HepG2 (cell line): ENCODE results near the gene STXBP4. TPM values are rescaled to one million over a fixed set of nuclear protein-coding genes. Genes with fewer than 3 reads are reported as not detected.

Experiments
- AGO2 ChIP-seq: fragments of 200-400 bp; formaldehyde crosslinking; optimal IDR thresholded peaks from 2 replicates; pipeline ENCODE3; 2017; ENCODE audit warnings: mild to moderate bottlenecking, low read depth, low read length, moderate library complexity
- HES4 ChIP-seq: sonication (generic); formaldehyde crosslinking; IDR thresholded peaks from 2 replicates; pipeline ENCODE4 v1.9.0; 2021; ENCODE audit warnings: mild to moderate bottlenecking, missing genetic modification reagents, borderline replicate concordance
- KLF15 ChIP-seq: sonication (generic); formaldehyde crosslinking; IDR thresholded peaks from 2 replicates; pipeline ENCODE4 v1.8.1; 2023; ENCODE audit warnings: borderline replicate concordance, mild to moderate bottlenecking, inconsistent platforms, missing genetic modification reagents, mixed read lengths
- RCOR2 ChIP-seq: IDR thresholded peaks from 2 replicates; pipeline ENCODE4 v1.6.1; 2016; ENCODE audit warnings: missing biosample characterization, missing genetic modification reagents
- SOX5 ChIP-seq: IDR thresholded peaks from 2 replicates; pipeline ENCODE4 v1.6.1; 2016; ENCODE audit warnings: borderline replicate concordance
- TOPORS ChIP-seq: sonication (generic); formaldehyde crosslinking; IDR thresholded peaks from 2 replicates; pipeline ENCODE4 v1.8.0; 2023; ENCODE audit warnings: mild to moderate bottlenecking, missing genetic modification reagents
- ZBTB34 ChIP-seq: sonication (generic); formaldehyde crosslinking; IDR thresholded peaks from 2 replicates; pipeline ENCODE4 v1.8.0; 2022; ENCODE audit warnings: mild to moderate bottlenecking, missing genetic modification reagents
- ZBTB43 ChIP-seq: sonication (generic); formaldehyde crosslinking; conservative IDR thresholded peaks from 2 replicates; pipeline ENCODE4 v1.4.0; 2020; ENCODE audit warnings: missing genetic modification reagents
- ZNF232 ChIP-seq: sonication (generic); formaldehyde crosslinking; IDR thresholded peaks from 2 replicates; pipeline ENCODE4 v1.4.0; 2020; ENCODE audit warnings: missing genetic modification reagents, borderline replicate concordance
- ZNF558 ChIP-seq: sonication (generic); formaldehyde crosslinking; IDR thresholded peaks from 2 replicates; pipeline ENCODE4 v1.9.0; 2022; ENCODE audit warnings: mild to moderate bottlenecking, missing genetic modification reagents, borderline replicate concordance
- ZNF563 ChIP-seq: sonication (generic); formaldehyde crosslinking; IDR thresholded peaks from 2 replicates; pipeline ENCODE4 v1.8.0; 2022; ENCODE audit warnings: mild to moderate bottlenecking, moderate library complexity, missing genetic modification reagents
- ZNF691 ChIP-seq: sonication (generic); formaldehyde crosslinking; IDR thresholded peaks from 2 replicates; pipeline ENCODE4 v1.4.0; 2020; ENCODE audit warnings: missing genetic modification reagents, low read depth, mild to moderate bottlenecking, borderline replicate concordance
- ZNF709 ChIP-seq: sonication (generic); formaldehyde crosslinking; IDR thresholded peaks from 2 replicates; pipeline ENCODE4 v1.5.0; 2020; ENCODE audit warnings: mild to moderate bottlenecking, missing genetic modification reagents
- ZSCAN21 ChIP-seq: sonication (generic); formaldehyde crosslinking; IDR thresholded peaks from 2 replicates; pipeline ENCODE4 v1.8.0; 2022; ENCODE audit warnings: mild to moderate bottlenecking, missing genetic modification reagents, moderate library complexity, borderline replicate concordance
- ZUFSP ChIP-seq: sonication (generic); formaldehyde crosslinking; IDR thresholded peaks from 2 replicates; pipeline ENCODE4 v1.9.0; 2021; ENCODE audit warnings: missing genetic modification reagents, mild to moderate bottlenecking, borderline replicate concordance
- ZXDC ChIP-seq: sonication (generic); formaldehyde crosslinking; IDR thresholded peaks from 2 replicates; pipeline ENCODE4 v1.5.0; 2020; ENCODE audit warnings: mild to moderate bottlenecking, missing genetic modification reagents
- polyA plus RNA-seq, 8 experiments: library from polyadenylated mRNA; depleted of rRNA in 3 of 8; stranded (reverse) in 7 of 8; unstranded in 1 of 8; fragments of >200 nt; fragmentation: Illumina TruSeq in 4 of 8; extraction: Trizol in 4 of 8; gene quantifications; 2 replicates each; pipeline versions ENCODE4 v1.2.1 to v1.2.3, GENCODE V29; 2011 to 2016; ENCODE audit warnings: low read depth in 4 of 8, missing spikeins in 1 of 8, mixed read lengths in 1 of 8; ENCODE audit not compliant: insufficient read depth in 1 of 8
- total RNA-seq, 5 experiments: library from RNA; depleted of rRNA; stranded (reverse); fragments of >200 nt; fragmentation: Illumina TruSeq; extraction: Trizol; gene quantifications; 2 replicates each; pipeline ENCODE4 v1.2.3, GENCODE V29; 2016; ENCODE audit warnings: low read depth in 1 of 5
- TF ChIP-seq, protein P1 (sequence below): sonication (generic); formaldehyde crosslinking; IDR thresholded peaks from 2 replicates; pipeline ENCODE4 v1.9.0; 2021; ENCODE audit warnings: missing genetic modification reagents, borderline replicate concordance

Gene STXBP4
- total and polyA plus RNA-seq, 2 of the 13 experiments (the other 11 are each of a cell fraction or from before 2014, with no cell fraction given) = 8.5 to 36.1 TPM

- TF ChIP-seq ZSCAN21 (CRISPR knock-in tag) (peak; percentile 79; the same call in 1 of the 2 replicates), ZNF232 (CRISPR knock-in tag) (peak; percentile 70), ZNF563 (CRISPR knock-in tag) (peak; percentile 70; the same call in 1 of the 2 replicates), ZUFSP (CRISPR knock-in tag) (no peak), ZBTB34 (CRISPR knock-in tag) (0 out of 2 replicates have a peak, but pooled peaks have one; percentile 69), RCOR2 (CRISPR knock-in tag) (0 out of 2 replicates have a peak, but pooled peaks have one; percentile 17), AGO2 (peak; percentile 94), ZNF558 (CRISPR knock-in tag) (peak; percentile 52; the same call in 1 of the 2 replicates), ZNF709 (CRISPR knock-in tag) (peak; percentile 57), ZBTB43 (CRISPR knock-in tag) (peak; percentile 54; the same call in 1 of the 2 replicates), ZXDC (no peak), SOX5 (CRISPR knock-in tag) (peak; percentile 33; the same call in 1 of the 2 replicates), ZNF691 (CRISPR knock-in tag) (0 out of 2 replicates have a peak, but pooled peaks have one; percentile 47), HES4 (CRISPR knock-in tag) (peak; percentile 38), KLF15 (CRISPR knock-in tag) (peak; percentile 45; the same call in 1 of the 2 replicates), TOPORS (CRISPR knock-in tag) (peak; percentile 69; the same call in 1 of the 2 replicates)
- TF ChIP-seq, protein P1, sequence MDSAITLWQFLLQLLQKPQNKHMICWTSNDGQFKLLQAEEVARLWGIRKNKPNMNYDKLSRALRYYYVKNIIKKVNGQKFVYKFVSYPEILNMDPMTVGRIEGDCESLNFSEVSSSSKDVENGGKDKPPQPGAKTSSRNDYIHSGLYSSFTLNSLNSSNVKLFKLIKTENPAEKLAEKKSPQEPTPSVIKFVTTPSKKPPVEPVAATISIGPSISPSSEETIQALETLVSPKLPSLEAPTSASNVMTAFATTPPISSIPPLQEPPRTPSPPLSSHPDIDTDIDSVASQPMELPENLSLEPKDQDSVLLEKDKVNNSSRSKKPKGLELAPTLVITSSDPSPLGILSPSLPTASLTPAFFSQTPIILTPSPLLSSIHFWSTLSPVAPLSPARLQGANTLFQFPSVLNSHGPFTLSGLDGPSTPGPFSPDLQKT (CRISPR knock-in tag) = no peak
Measured at GRCh38 chr17:54968262-54968987, at the start of gene STXBP4, which contains the start of gene COX11 (continued).
